ENCODE results near the gene KRTAP12-2. TPM values are rescaled to one million over a fixed set of nuclear protein-coding genes. Genes with fewer than 3 reads are reported as not detected.

Gene KRTAP12-2
- total RNA-seq, 2 donors from 2014 or later, result not detected

DNA sequence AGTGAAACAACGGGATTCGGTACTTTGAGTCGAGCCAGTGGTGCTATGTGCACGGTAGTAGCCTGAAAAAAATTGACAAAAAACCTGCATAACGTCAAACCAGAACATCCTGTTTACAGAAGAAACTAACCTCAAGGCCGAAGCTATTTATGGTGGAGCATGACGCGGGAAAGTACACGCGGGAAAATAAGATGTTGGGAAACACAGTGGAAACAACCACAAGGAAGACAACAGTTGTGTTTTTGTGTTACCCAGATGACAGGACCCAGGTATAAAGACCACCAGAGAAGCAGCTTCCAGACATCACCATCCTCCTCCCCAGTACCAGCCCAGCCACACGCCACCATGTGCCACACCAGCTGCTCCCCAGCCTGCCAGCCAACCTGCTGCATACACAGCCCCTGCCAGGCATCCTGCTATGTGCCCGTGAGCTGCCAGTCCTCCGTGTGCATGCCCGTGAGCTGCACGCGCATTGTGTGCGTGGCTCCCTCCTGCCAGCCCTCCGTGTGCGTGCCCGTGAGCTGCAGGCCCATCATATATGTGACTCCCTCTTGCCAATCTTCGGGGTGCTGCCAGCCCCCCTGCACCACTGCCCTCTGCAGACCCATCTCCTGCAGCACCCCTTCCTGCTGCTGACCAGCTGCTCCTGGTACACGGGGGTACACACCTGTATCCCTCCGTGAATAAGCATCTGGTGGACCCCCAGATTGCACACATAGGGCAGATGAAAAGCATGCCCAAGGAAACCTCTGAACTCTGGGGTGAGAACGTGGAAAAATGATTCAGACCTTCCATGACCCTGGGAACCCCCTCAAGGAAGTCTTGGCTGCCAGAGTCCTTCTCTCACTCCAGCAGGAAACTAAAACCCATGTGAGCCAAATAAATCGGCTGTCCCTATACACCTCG is 8.8 kb downstream of the KRTAP12-2 start, which contains the start of gene KRTAP12-3:
Gene KRTAP12-3, plus strand, starts transcription at position 298 of the 906 bp plus-strand sequence. Its CDS starts 48 bp downstream, at position 346.
- no peak within 1 kb of the TSS for H3K4me3 ChIP-seq
- intact Hi-C loops (cut with DNase I), result no loop called here
- no peaks in the 10 kb centered on the region for H3K27me3 ChIP-seq (replicated peaks; ENCODE audit: insufficient read depth)
- H3K27ac ChIP-seq, result no peak within 1 kb of the TSS
- no peaks in the 10 kb centered on the region for H3K36me3 ChIP-seq
- 74% methylated on average over 26 of the region's 26 CpGs for WGBS
- TF ChIP-seq POLR2A (IDR thresholded peaks at IDR 0.05) (no peak), POLR2AphosphoS5 (IDR thresholded peaks at IDR 0.05) (peak; percentile 15)
- TF ChIP-seq, protein P1, sequence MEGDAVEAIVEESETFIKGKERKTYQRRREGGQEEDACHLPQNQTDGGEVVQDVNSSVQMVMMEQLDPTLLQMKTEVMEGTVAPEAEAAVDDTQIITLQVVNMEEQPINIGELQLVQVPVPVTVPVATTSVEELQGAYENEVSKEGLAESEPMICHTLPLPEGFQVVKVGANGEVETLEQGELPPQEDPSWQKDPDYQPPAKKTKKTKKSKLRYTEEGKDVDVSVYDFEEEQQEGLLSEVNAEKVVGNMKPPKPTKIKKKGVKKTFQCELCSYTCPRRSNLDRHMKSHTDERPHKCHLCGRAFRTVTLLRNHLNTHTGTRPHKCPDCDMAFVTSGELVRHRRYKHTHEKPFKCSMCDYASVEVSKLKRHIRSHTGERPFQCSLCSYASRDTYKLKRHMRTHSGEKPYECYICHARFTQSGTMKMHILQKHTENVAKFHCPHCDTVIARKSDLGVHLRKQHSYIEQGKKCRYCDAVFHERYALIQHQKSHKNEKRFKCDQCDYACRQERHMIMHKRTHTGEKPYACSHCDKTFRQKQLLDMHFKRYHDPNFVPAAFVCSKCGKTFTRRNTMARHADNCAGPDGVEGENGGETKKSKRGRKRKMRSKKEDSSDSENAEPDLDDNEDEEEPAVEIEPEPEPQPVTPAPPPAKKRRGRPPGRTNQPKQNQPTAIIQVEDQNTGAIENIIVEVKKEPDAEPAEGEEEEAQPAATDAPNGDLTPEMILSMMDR (IDR thresholded peaks at IDR 0.05), result no peak
- H3K4me1 ChIP-seq (replicated peaks), result no peaks in the 10 kb centered on the region
- DNase-seq (ENCODE audit: low spot score), result no peak
- H3K9me3 ChIP-seq, result no peaks in the 10 kb centered on the region

DNA sequence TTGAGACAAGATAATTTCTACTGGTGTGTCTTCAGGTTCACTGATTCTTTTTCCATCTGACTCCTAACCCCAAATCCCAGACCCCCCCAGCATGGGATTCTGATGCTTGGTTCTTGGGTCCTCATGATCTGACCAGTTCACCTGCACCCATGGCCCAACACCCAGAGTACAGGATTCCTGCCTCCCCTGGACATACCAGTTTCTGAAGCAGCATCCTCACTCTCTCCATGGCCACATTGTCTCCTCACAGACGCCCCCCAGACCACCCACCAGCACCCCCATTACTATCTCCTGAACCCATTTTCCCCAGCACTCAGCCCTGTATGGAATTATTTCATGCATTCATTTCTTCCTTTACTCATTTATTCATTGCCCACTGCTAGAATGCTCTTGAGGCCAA is 9.9 kb downstream of the KRTAP12-2 start:
- WGBS, result 23% methylated on average over 1 of the region's 1 CpG
- Histone ChIP-seq H3K4me1 (replicated peaks) (no peaks in the 10 kb centered on the region), H3K4me3 (no peak overlapping the region), H3K27me3 (replicated peaks; ENCODE audit: insufficient read depth) (no peaks in the 10 kb centered on the region), H3K9me3 (no peaks in the 10 kb centered on the region), H3K27ac (no peak overlapping the region), H3K36me3 (no peaks in the 10 kb centered on the region)
- DNase-seq (ENCODE audit: low spot score), result no peak
- TF ChIP-seq, protein P1 (IDR thresholded peaks at IDR 0.05), result no peak
- TF ChIP-seq POLR2A (IDR thresholded peaks at IDR 0.05) (no peak), POLR2AphosphoS5 (IDR thresholded peaks at IDR 0.05) (no peak)
- intact Hi-C loops (cut with DNase I), result no loop called here

DNA sequence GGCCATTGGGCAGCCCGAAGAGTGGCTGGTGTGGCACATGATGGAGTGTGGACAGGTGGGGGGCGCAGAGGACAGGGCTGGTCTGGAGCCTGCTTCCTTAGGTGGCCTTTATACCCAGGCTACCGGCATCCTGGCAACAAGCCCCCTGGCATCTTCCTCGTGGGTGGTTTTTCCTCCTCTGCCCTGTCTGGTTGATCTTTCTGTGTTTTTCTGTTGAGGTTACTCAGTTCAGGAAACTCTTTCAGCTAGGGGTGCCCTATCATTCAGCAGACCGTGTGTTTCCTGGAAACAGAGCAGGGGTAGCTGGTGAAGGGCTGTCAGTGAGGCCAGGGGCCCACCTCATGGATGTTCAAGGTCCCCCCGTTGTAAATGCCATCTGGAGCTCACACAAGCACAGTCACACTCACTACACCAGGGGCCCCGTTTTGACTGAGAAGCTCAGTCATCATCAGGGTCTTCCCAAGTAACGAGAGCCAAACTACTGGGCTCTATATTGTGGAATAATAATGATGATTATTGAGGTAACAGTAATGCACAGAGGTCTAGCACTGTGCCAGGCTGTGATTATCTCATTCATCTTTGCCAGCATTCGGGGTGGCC is 12.1 kb downstream of the KRTAP12-2 start, which contains the start of gene KRTAP12-4:
Gene KRTAP12-4, minus strand, starts transcription at position 84 of the 600 bp plus-strand sequence. Its CDS starts 45 bp downstream, at position 39.
- TF ChIP-seq, protein P1 (IDR thresholded peaks at IDR 0.05), result no peak
- TF ChIP-seq POLR2AphosphoS5 (IDR thresholded peaks at IDR 0.05) (no peak), POLR2A (IDR thresholded peaks at IDR 0.05) (no peak)
- intact Hi-C loops (cut with DNase I), result no loop called here
- WGBS, result 82% methylated on average over 8 of the region's 9 CpGs
- Histone ChIP-seq H3K9me3 (no peaks in the 10 kb centered on the region), H3K4me1 (replicated peaks) (no peaks in the 10 kb centered on the region), H3K27ac (no peak within 1 kb of the TSS), H3K27me3 (replicated peaks; ENCODE audit: insufficient read depth) (no peaks in the 10 kb centered on the region), H3K36me3 (no peaks in the 10 kb centered on the region), H3K4me3 (no peak within 1 kb of the TSS)
- no peak for DNase-seq (ENCODE audit: low spot score)

DNA sequence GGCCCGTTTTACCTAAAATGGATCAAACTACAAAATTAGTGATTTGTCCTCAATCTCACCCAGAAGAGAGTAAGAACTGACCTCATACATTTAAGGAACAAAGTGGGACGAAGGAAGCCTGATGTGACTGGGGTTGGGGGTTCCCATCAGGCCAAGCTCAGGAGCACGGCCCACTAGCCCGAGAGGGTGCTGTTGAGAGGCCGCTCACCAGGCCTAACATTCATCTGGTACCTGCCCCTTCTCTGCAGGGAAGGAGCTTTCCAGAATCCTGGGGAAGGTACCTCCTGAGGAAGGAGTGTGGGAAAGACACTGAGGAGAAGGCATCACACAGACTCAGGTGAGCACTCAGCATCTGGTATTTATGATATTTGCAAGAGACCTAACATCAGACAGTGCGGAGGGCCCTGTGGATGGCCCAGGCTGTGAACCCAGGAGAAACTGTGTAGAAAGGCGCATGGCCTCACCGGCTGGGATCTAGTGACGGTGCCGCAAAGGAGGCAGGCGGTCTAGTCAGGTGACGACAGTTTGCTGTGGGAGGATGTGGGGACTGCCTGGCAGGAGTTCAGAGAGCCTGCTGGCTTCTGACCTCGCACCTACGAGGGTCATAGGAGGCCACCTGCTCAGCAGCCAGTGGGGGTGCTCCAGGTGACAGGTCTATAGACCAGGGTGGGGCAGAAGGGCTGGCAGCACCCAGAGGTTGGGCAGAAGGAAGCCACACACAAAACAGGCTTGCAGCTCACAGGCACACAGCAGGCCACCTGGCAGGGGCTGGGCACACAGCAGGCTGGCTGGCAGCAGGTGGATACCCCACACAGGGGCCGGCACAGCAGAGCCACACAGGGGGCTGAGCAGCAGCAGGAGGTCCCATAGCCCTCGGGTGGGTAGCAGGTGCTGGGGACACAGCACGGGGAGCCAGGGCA is 12.8 kb downstream of the KRTAP12-2 start:
- intact Hi-C loops (cut with DNase I), result no loop called here
- H3K9me3 ChIP-seq, result no peaks in the 10 kb centered on the region
- H3K4me3 ChIP-seq, result no peak overlapping the region
- TF ChIP-seq POLR2AphosphoS5 (IDR thresholded peaks at IDR 0.05) (no peak), POLR2A (IDR thresholded peaks at IDR 0.05) (no peak)
- TF ChIP-seq, protein P1 (IDR thresholded peaks at IDR 0.05), result no peak
- no peak overlapping the region for H3K27ac ChIP-seq
- no peaks in the 10 kb centered on the region for H3K4me1 ChIP-seq (replicated peaks)
- no peak for DNase-seq (ENCODE audit: low spot score)
- WGBS, result 78% methylated on average over 17 of the region's 17 CpGs
- H3K36me3 ChIP-seq, result no peaks in the 10 kb centered on the region
- H3K27me3 ChIP-seq (replicated peaks; ENCODE audit: insufficient read depth), result no peaks in the 10 kb centered on the region

All from prostate gland (tissue), 2 donors.